ENCODE data around the gene METTL23. TPM values are rescaled to one million over a fixed set of nuclear protein-coding genes. Genes with fewer than 3 reads are reported as not detected.

Gene METTL23
- polyA plus RNA-seq (2012; ENCODE audit: insufficient read depth, insufficient read length, low read depth) = 18.0 TPM

GRCh38 chr17:76726776-76727718 is at the start of gene METTL23:
Gene METTL23 (plus strand): TSS chr17:76726839. CDS start chr17:76729711, 2,872 bp downstream.
- no peaks in the 10 kb centered on the region for H3K9me3 ChIP-seq
- DNase-seq = peak; percentile 84
- peak; percentile 68 for TF ChIP-seq CTCF (IDR thresholded peaks at IDR 0.05; ENCODE audit: low read depth, low read length)
- no peaks in the 10 kb centered on the region for H3K27me3 ChIP-seq
- H3K36me3 ChIP-seq = peaks cover 48% of the 10 kb centered on the region
- no peaks in the 10 kb centered on the region; the same call in none of the 2 replicates for H3K4me1 ChIP-seq
- H3K4me3 ChIP-seq (ENCODE audit: low read depth, low read length) = peak within 1 kb of the TSS; percentile 85

- Histone ChIP-seq H3K9me3 (no peaks in the 10 kb centered on the region), H3K27me3 (no peaks in the 10 kb centered on the region), H3K4me1 (peaks cover 18% of the 10 kb centered on the region), H3K4me3 (ENCODE audit: low read depth, low read length) (no peak overlapping the region), H3K36me3 (peaks cover 21% of the 10 kb centered on the region)
- DNase-seq = no peak
- TF ChIP-seq CTCF (IDR thresholded peaks at IDR 0.05; ENCODE audit: low read depth, low read length) = no peak
These were observed 49.2 kb upstream of the METTL23 start for GRCh38 chr17:76677406-76677805.

GRCh38 chr17:76678330-76678729 is 48.3 kb upstream of the METTL23 start:
- Histone ChIP-seq H3K27me3 (no peaks in the 10 kb centered on the region), H3K36me3 (peaks cover 24% of the 10 kb centered on the region), H3K9me3 (no peaks in the 10 kb centered on the region), H3K4me3 (ENCODE audit: low read depth, low read length) (no peak overlapping the region), H3K4me1 (peaks cover 27% of the 10 kb centered on the region)
- no peak for DNase-seq
- no peak for TF ChIP-seq CTCF (IDR thresholded peaks at IDR 0.05; ENCODE audit: low read depth, low read length)

- H3K9me3 ChIP-seq = no peaks in the 10 kb centered on the region
- H3K4me1 ChIP-seq = peaks cover 36% of the 10 kb centered on the region
- no peak for TF ChIP-seq CTCF (IDR thresholded peaks at IDR 0.05; ENCODE audit: low read depth, low read length)
- H3K36me3 ChIP-seq = peaks cover 33% of the 10 kb centered on the region
- no peak for DNase-seq
- no peak overlapping the region for H3K4me3 ChIP-seq (ENCODE audit: low read depth, low read length)
- H3K27me3 ChIP-seq = no peaks in the 10 kb centered on the region
These were observed 47.4 kb upstream of the METTL23 start for GRCh38 chr17:76679239-76679638.

GRCh38 chr17:76681222-76682137 is 45.2 kb upstream of the METTL23 start:
- Histone ChIP-seq H3K36me3 (peaks cover 29% of the 10 kb centered on the region), H3K9me3 (no peaks in the 10 kb centered on the region), H3K4me1 (peaks cover 38% of the 10 kb centered on the region), H3K27me3 (no peaks in the 10 kb centered on the region), H3K4me3 (ENCODE audit: low read depth, low read length) (no peak overlapping the region)
- peak; percentile 90 for DNase-seq
- TF ChIP-seq CTCF (IDR thresholded peaks at IDR 0.05; ENCODE audit: low read depth, low read length) = peak; percentile 95

Measured in BE2C (cell line).